Heart left ventricle (tissue), 16 donors: ENCODE measurements around the gene SUPT6H. TPM values are rescaled to one million over a fixed set of nuclear protein-coding genes. Genes with fewer than 3 reads are reported as not detected.

ENCODE experiments used
- ATAC-seq, 4 donors: fragments of 200-7000 bp; cut with Tn5 transposase; one replicate each; pipeline ENCODE4 v1.9.1; 2020 to 2022; ENCODE audit warnings: moderate library complexity in 4 of 4, mild to moderate bottlenecking in 3 of 4, moderate number of reproducible peaks in 1 of 4
- DNase-seq, 5 donors: peaks; one replicate each; pipeline ENCODE4 v3.0.0-alpha.2; 2020
- H3K27ac ChIP-seq, 12 donors: fragments of 200-600 bp; sonication (generic) in 4 of 12; one replicate each; pipeline versions ENCODE4 v1.5.0 to v1.8.0; 2016 to 2022; ENCODE audit warnings: mild to moderate bottlenecking in 2 of 12
- H3K27me3 ChIP-seq, 9 donors: fragments of 200-600 bp; sonication (generic) in 2 of 9; one replicate each; pipeline versions ENCODE4 v1.5.1 to v1.8.0; 2016 to 2022; ENCODE audit warnings: mild to moderate bottlenecking in 3 of 9
- H3K36me3 ChIP-seq, 9 donors: fragments of 200-600 bp; sonication (generic) in 2 of 9; one replicate each; pipeline versions ENCODE4 v1.5.0 to v1.8.0; 2018 to 2022; ENCODE audit warnings: mild to moderate bottlenecking in 2 of 9
- H3K4me1 ChIP-seq, 12 donors: fragments of 200-600 bp; sonication (generic) in 4 of 12; one replicate each; pipeline versions ENCODE4 v1.5.0 to v1.8.0; 2016 to 2022; ENCODE audit warnings: mild to moderate bottlenecking in 3 of 12
- H3K4me3 ChIP-seq, 12 donors: fragments of 200-600 bp; sonication (generic) in 4 of 12; one replicate each; pipeline versions ENCODE4 v1.5.0 to v1.8.0; 2017 to 2022; ENCODE audit warnings: mild to moderate bottlenecking in 9 of 12, moderate library complexity in 4 of 12
- H3K9me3 ChIP-seq, 12 donors: fragments of 200-600 bp; sonication (generic) in 4 of 12; one replicate each; pipeline versions ENCODE4 v1.5.0 to v1.8.0; 2016 to 2022; ENCODE audit warnings: mild to moderate bottlenecking in 1 of 12
- CTCF ChIP-seq, 12 donors: fragments of 200-600 bp; sonication (generic) in 4 of 12; IDR thresholded peaks; one replicate each; pipeline versions ENCODE4 v1.5.0 to v1.8.0; 2018 to 2022; ENCODE audit warnings: antibody characterized with exemption in 12 of 12, mild to moderate bottlenecking in 5 of 12
- POLR2A ChIP-seq, 2 donors: fragments of 450-650 bp; IDR thresholded peaks; one replicate each; pipeline ENCODE4 v1.6.1; 2017; ENCODE audit warnings: antibody characterized with exemption in 2 of 2, mild to moderate bottlenecking in 2 of 2, moderate library complexity in 2 of 2
- WGBS, 4 donors: extraction: QIAGEN DNeasy Blood & Tissue Kit in 2 of 4; methylation state at CpG; one replicate each; pipeline versions ENCODE4 v1.1.5 to v1.1.7; 2013 to 2018; 5-methylcytosine and 5-hydroxymethylcytosine counted together
- intact Hi-C, 10 donors: fragments of 100-400 bp; cut with DNase I; formaldehyde crosslinking; loops; one replicate each; pipeline versions ENCODE4 v1.11.1 to v1.14.2; 2022
- polyA plus RNA-seq, 2 donors: library from polyadenylated mRNA; stranded (reverse); fragments of 200-250 nt; gene quantifications; one replicate each; pipeline ENCODE4 v1.2.3, GENCODE V29; 2013
- total RNA-seq, 9 donors: library from RNA; depleted of rRNA in 2 of 9; stranded (reverse); fragments of >200 nt in 2 of 9; fragmentation: NEBNext Ultra II Directional in 3 of 9; extraction: Animal tissue kit (Norgen Biotek cat#: 25700) in 3 of 9; gene quantifications; one replicate each; pipeline versions ENCODE4 v1.1.0 to v1.2.4, GENCODE V29; 2016 to 2023
- donor health status: ischemic (EF 13 %, LVEDD 7.1; RV severe dilation, severe dysfunction).
- donor health status: healthy with polysubstance abuse.
- donor health status: DM: no; HTN: yes; CAD: no.
- donor health status: DM: no; HTN: no; CAD: no.
- donor health status: ischemic (EF 25% LVEDD 6.9; RV normal size, moderate dysfunction).
- donor health status: ischemic (EF 25% LVEDD 5.7; RV mildly dilated, moderate dysfunction).
- donor health status: healthy.
- donor health status: DM: yes; HTN: yes; CAD: no.
- donor health status: ischemic (EF 35%, LVEDD 5.7; RV mildly dilated, moderate dysfunction).
- donor health status: nonischemic (EF 11% LVEDD 7.7; RV severe dilation, severe dysfunction).
- donor health status: DM: yes; HTN: yes; CAD: no.
- donor health status: PGD.
- donor health status: ischemic (EF 29% LVEDD 5.4; RV normal size, mild dysfunction).
- donor health status: nonischemic (EF 23%, LVEDD 6.1; RV moderate dilation, normal function).

The SUPT6H gene
- total and polyA plus RNA-seq, 11 donors = 31.7 to 91.6 (median 43.5) TPM

DNA sequence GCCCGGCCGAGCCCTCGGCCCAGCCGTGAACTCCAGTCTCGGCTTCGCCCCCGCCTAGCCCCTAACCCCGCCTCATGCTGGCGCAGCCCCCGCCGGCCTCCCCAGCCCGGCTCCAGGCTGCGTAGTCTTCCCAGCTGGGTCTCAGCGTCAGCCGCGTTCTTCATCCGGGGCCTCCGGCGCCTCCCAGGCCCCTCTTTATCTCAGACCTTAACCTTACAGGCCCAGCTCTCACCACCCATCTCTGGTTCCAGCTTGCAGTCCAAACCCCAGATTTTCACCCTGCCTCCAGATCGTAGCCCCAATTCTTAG is 49.7 kb downstream of the SUPT6H start, which contains the start of gene PROCA1:
PROCA1 (minus strand) TSS at position 166 of the 309 bp plus-strand sequence. CDS start 228 bp downstream, outside the sequence.
- H3K4me1 ChIP-seq = peaks cover 0 to 34% (median 19%) of the 10 kb centered on the region in 12 donors
- peak within 1 kb of the TSS; percentile 22 to 93 (median 72) for H3K4me3 ChIP-seq
- peaks cover 0 to 3% (median 0%) of the 10 kb centered on the region in 9 donors for H3K27me3 ChIP-seq
- no peaks in the 10 kb centered on the region for H3K9me3 ChIP-seq
- no peak for DNase-seq
- peak in 2 of 4 donors; percentile 9 to 45 for ATAC-seq
- no peak for TF ChIP-seq POLR2A (IDR thresholded peaks at IDR 0.05)
- TF ChIP-seq CTCF (IDR thresholded peaks at IDR 0.05) = no peak
- H3K36me3 ChIP-seq = peaks cover 0 to 20% (median 11%) of the 10 kb centered on the region in 9 donors
- H3K27ac ChIP-seq = peak within 1 kb of the TSS; percentile 54 to 97 (median 93)
- 3 to 7% (median 3%) methylated on average over 13 to 20 of the region's 20 CpGs for WGBS, 4 donors
- intact Hi-C loops = loop anchor here in 4 of 10 donors (2.0 to 10.0 kb wide), 4 partner anchors 47 to 67 kb away; partner anchors contain the start of genes BLTP2 (in 2 of the 4), SDF2 (in 2 of the 4) and SUPT6H (in 2 of the 4)

DNA sequence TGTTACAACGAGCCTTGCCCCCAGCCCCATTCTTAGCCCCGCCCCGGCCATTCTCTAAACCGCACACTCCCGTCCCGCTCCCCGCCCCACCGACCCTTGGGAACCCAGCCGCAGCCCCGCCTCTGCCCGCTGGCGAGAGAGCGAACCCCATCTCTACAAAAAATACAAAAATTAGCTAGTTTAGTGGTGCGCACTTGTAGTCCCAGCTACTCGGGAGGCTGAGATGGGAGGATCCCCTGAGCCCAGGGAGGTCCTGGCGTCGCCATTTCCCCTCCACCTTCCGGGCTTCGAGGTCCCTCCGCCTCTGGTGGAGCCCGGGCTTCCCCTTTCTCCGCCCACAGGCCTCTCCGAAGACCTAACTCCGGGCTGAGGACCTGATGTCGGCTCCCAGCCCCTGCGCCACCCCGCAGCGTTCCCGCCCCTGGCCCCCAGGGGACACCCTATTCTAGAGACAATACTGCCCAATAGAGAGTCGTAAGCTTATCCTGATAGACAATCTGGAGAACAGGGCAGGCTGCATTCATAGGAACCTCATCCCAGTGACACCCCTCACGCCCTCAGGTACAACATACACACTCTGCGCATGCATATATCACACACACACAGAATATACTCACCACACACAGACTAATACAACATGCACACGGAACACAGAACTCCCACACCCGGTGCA is 50.2 kb downstream of the SUPT6H start:
- DNase-seq = peak; percentile 59 to 83 (median 71)
- intact Hi-C loops = loop anchor here in 3 of 10 donors (5.0 to 10.0 kb wide), 3 partner anchors 47 to 65 kb away; partner anchors contain the start of genes SDF2 (in 2 of the 3), SUPT6H (in 2 of the 3) and BLTP2 (in 1 of the 3)
- TF ChIP-seq CTCF (IDR thresholded peaks at IDR 0.05) (peak in 1 of 12 donors; percentile 17), POLR2A (IDR thresholded peaks at IDR 0.05) (no peak)
- WGBS, 4 donors = 30 to 57% (median 35%) methylated on average over 33 to 34 of the region's 34 CpGs
- Histone ChIP-seq H3K36me3 (peaks cover 0 to 20% (median 11%) of the 10 kb centered on the region in 9 donors), H3K27me3 (peaks cover 0 to 8% (median 0%) of the 10 kb centered on the region in 9 donors), H3K27ac (peak overlapping the region in 11 of 12 donors; percentile 77 to 97 (median 94)), H3K4me3 (peak overlapping the region; percentile 22 to 93 (median 72)), H3K9me3 (no peaks in the 10 kb centered on the region), H3K4me1 (peaks cover 0 to 39% (median 21%) of the 10 kb centered on the region in 12 donors)
- peak in 3 of 4 donors; percentile 3 to 46 (median 14) for ATAC-seq

- DNase-seq (peak in 2 of 5 donors; percentile 10 to 16), ATAC-seq (no peak)
- Histone ChIP-seq H3K9me3 (no peaks in the 10 kb centered on the region), H3K27ac (peak overlapping the region in 8 of 12 donors; percentile 77 to 95 (median 93)), H3K4me3 (no peak overlapping the region), H3K36me3 (peaks cover 0 to 20% (median 11%) of the 10 kb centered on the region in 9 donors), H3K27me3 (peaks cover 0 to 15% (median 0%) of the 10 kb centered on the region in 9 donors), H3K4me1 (peaks cover 0 to 46% (median 21%) of the 10 kb centered on the region in 12 donors)
- WGBS, 4 donors = 73 to 85% (median 81%) methylated on average over 7 of the region's 7 CpGs
- intact Hi-C loops = loop anchor here in 3 of 10 donors (5.0 to 10.0 kb wide), 3 partner anchors 48 to 66 kb away; partner anchors contain the start of genes SDF2 (in 2 of the 3), SUPT6H (in 2 of the 3) and BLTP2 (in 1 of the 3)
- TF ChIP-seq POLR2A (IDR thresholded peaks at IDR 0.05) (no peak), CTCF (IDR thresholded peaks at IDR 0.05) (no peak)
Observed at GRCh38 chr17:28712705-28713415, 50.9 kb downstream of the SUPT6H start.
